Glutamatergic neuron (in vitro differentiated cells): ENCODE measurements around the gene STS. TPM values are rescaled to one million over a fixed set of nuclear protein-coding genes. Genes with fewer than 3 reads are reported as not detected.

Experiments used
- DNase-seq: peaks from one replicate; pipeline ENCODE4 v3.0.0; 2022
- H3K27ac Mint-ChIP-seq: one replicate; pipeline ENCODE4 v1.8.0; 2020; ENCODE audit warnings: mild to moderate bottlenecking, mixed read lengths, inconsistent platforms; ENCODE audit not compliant: unreplicated experiment
- H3K27me3 Mint-ChIP-seq: one replicate; pipeline ENCODE4 v1.8.0; 2020; ENCODE audit warnings: mild to moderate bottlenecking, moderate library complexity, mixed read lengths, inconsistent platforms; ENCODE audit not compliant: unreplicated experiment
- H3K36me3 Mint-ChIP-seq: one replicate; pipeline ENCODE4 v1.8.0; 2020; ENCODE audit warnings: mild to moderate bottlenecking, mixed read lengths, inconsistent platforms; ENCODE audit not compliant: unreplicated experiment
- H3K4me1 Mint-ChIP-seq: one replicate; pipeline ENCODE4 v1.8.0; 2020; ENCODE audit warnings: mild to moderate bottlenecking, low read depth, mixed read lengths, inconsistent platforms; ENCODE audit not compliant: unreplicated experiment
- H3K4me3 Mint-ChIP-seq: one replicate; pipeline ENCODE4 v1.8.0; 2020; ENCODE audit warnings: mild to moderate bottlenecking, mixed read lengths, inconsistent platforms; ENCODE audit not compliant: unreplicated experiment
- H3K9me3 Mint-ChIP-seq: one replicate; pipeline ENCODE4 v1.8.0; 2020; ENCODE audit warnings: mild to moderate bottlenecking, moderate library complexity, mixed read lengths, inconsistent platforms; ENCODE audit not compliant: unreplicated experiment
- CTCF ChIP-seq: fragments of 200-600 bp; sonication (generic); IDR thresholded peaks from one replicate; pipeline ENCODE4 v1.5.0; 2021; ENCODE audit not compliant: partially characterized antibody, unreplicated experiment
- total RNA-seq: library from RNA; stranded (reverse); fragmentation: NEBNext Ultra II Directional; extraction: Animal tissue kit (Norgen Biotek cat#: 25700); gene quantifications from one replicate; pipeline ENCODE4 v1.2.1, GENCODE V29; 2021; ENCODE audit not compliant: unreplicated experiment

STS gene
- total RNA-seq, 1 donor from 2014 or later: 7.2 TPM

- no peak overlapping the region for H3K27ac Mint-ChIP-seq
- H3K27me3 Mint-ChIP-seq: no peaks in the 10 kb centered on the region
- TF ChIP-seq CTCF: no peak
Measured at GRCh38 chrX:7134981-7135380, 12.5 kb upstream of the STS start.

GRCh38 chrX:7139202-7140081 is 8.1 kb upstream of the STS start:
- no peak overlapping the region for H3K4me3 Mint-ChIP-seq
- no peaks in the 10 kb centered on the region for H3K27me3 Mint-ChIP-seq
- no peak overlapping the region for H3K27ac Mint-ChIP-seq
- peaks cover 6% of the 10 kb centered on the region for H3K4me1 Mint-ChIP-seq
- DNase-seq: no peak
- TF ChIP-seq CTCF: no peak
- no peaks in the 10 kb centered on the region for H3K36me3 Mint-ChIP-seq
- no peaks in the 10 kb centered on the region for H3K9me3 Mint-ChIP-seq

More at GRCh38 chrX:7134981-7135380, 12.5 kb upstream of the STS start:
- no peaks in the 10 kb centered on the region for H3K9me3 Mint-ChIP-seq
- DNase-seq: no peak
- no peaks in the 10 kb centered on the region for H3K36me3 Mint-ChIP-seq
- H3K4me1 Mint-ChIP-seq: peaks cover 16% of the 10 kb centered on the region
- no peak overlapping the region for H3K4me3 Mint-ChIP-seq

- Mint-ChIP-seq H3K9me3 (peaks cover 3% of the 10 kb centered on the region), H3K36me3 (no peaks in the 10 kb centered on the region), H3K4me3 (no peak overlapping the region), H3K4me1 (peaks cover 7% of the 10 kb centered on the region), H3K27me3 (no peaks in the 10 kb centered on the region), H3K27ac (no peak overlapping the region)
- DNase-seq: no peak
- no peak for TF ChIP-seq CTCF
Measured at GRCh38 chrX:7143076-7143475, 4.4 kb upstream of the STS start.

GRCh38 chrX:7143941-7144525 is 3.5 kb upstream of the STS start:
- H3K9me3 Mint-ChIP-seq: peaks cover 8% of the 10 kb centered on the region
- no peak for DNase-seq
- TF ChIP-seq CTCF: no peak
- H3K36me3 Mint-ChIP-seq: no peaks in the 10 kb centered on the region
- H3K4me1 Mint-ChIP-seq: peaks cover 7% of the 10 kb centered on the region
- no peak overlapping the region for H3K27ac Mint-ChIP-seq
- H3K27me3 Mint-ChIP-seq: peaks cover 3% of the 10 kb centered on the region
- H3K4me3 Mint-ChIP-seq: no peak overlapping the region

GRCh38 chrX:7145454-7145853 is 2.1 kb upstream of the STS start:
- H3K27ac Mint-ChIP-seq: no peak overlapping the region
- H3K27me3 Mint-ChIP-seq: peaks cover 3% of the 10 kb centered on the region
- no peak for DNase-seq
- no peak overlapping the region for H3K4me3 Mint-ChIP-seq
- H3K36me3 Mint-ChIP-seq: no peaks in the 10 kb centered on the region
- H3K4me1 Mint-ChIP-seq: peaks cover 7% of the 10 kb centered on the region
- peaks cover 8% of the 10 kb centered on the region for H3K9me3 Mint-ChIP-seq
- TF ChIP-seq CTCF: no peak
